Myocyte (in vitro differentiated cells): ENCODE data around the gene RPL22. TPM values are rescaled to one million over a fixed set of nuclear protein-coding genes. Genes with fewer than 3 reads are reported as not detected.

Experiments used
- DNase-seq: peaks from one replicate; pipeline ENCODE4 v3.0.0-alpha.2; 2012; ENCODE audit warnings: low read depth
- total RNA-seq: library from RNA; depleted of rRNA; stranded (reverse); fragments of >200 nt; gene quantifications from 2 replicates; pipeline ENCODE4 v1.2.3, GENCODE V29; 2014

RPL22 gene
- total RNA-seq, 1 donor from 2014 or later = 160 TPM

GRCh38 chr1:6175411-6175828 lies 24.0 kb downstream of the RPL22 start:
- DNase-seq = no peak

- no peak for DNase-seq
Observed at GRCh38 chr1:6174621-6175410, 24.6 kb downstream of the RPL22 start.

- DNase-seq = no peak
Observed at GRCh38 chr1:6172549-6172948, 26.8 kb downstream of the RPL22 start.

GRCh38 chr1:6171548-6172124 lies 27.8 kb downstream of the RPL22 start:
- DNase-seq = peak; percentile 39

- peak; percentile 58 for DNase-seq
Observed at GRCh38 chr1:6170742-6171201, 28.6 kb downstream of the RPL22 start.

- DNase-seq = no peak
Observed at GRCh38 chr1:6170116-6170741, 29.2 kb downstream of the RPL22 start.

- no peak for DNase-seq
Observed at GRCh38 chr1:6168947-6169586, 30.3 kb downstream of the RPL22 start.

GRCh38 chr1:6167391-6168303 lies 31.7 kb downstream of the RPL22 start:
- no peak for DNase-seq

- DNase-seq = no peak
Observed at GRCh38 chr1:6166655-6167390, 32.6 kb downstream of the RPL22 start.

GRCh38 chr1:6166221-6166620 lies 33.2 kb downstream of the RPL22 start:
- DNase-seq = no peak

- DNase-seq = no peak
Observed at GRCh38 chr1:6165441-6165985, 33.9 kb downstream of the RPL22 start.

- no peak for DNase-seq
Observed at GRCh38 chr1:6165027-6165426, 34.4 kb downstream of the RPL22 start.

- DNase-seq = no peak
Observed at GRCh38 chr1:6163973-6164617, 35.3 kb downstream of the RPL22 start.

GRCh38 chr1:6163191-6163972 lies 36.0 kb downstream of the RPL22 start:
- DNase-seq = no peak

- DNase-seq = no peak
Observed at GRCh38 chr1:6162773-6163172, 36.6 kb downstream of the RPL22 start.

- DNase-seq = no peak
Observed at GRCh38 chr1:6162341-6162740, 37.1 kb downstream of the RPL22 start.

GRCh38 chr1:6158181-6158580 lies 41.2 kb downstream of the RPL22 start:
- no peak for DNase-seq

- peak; percentile 30 for DNase-seq
Observed at GRCh38 chr1:6157528-6158174, 41.7 kb downstream of the RPL22 start.
